AG04450 (cell line): Measurements from ENCODE around the gene HIBADH. TPM values are rescaled to one million over a fixed set of nuclear protein-coding genes. Genes with fewer than 3 reads are reported as not detected.

ENCODE experiments used
- CTCF ChIA-PET: fragments of 300-600, 350-600 bp; formaldehyde crosslinking; extraction: SDS; loops from one replicate; lab custom pipeline; 2022; ENCODE audit warnings: antibody characterized with exemption, inconsistent platforms; lab: Charles Lee
- POLR2A ChIA-PET: fragments of 350-600 bp; formaldehyde crosslinking; extraction: SDS; loops from one replicate; lab custom pipeline; 2021; ENCODE audit warnings: antibody characterized with exemption, inconsistent platforms; lab: Yijun Ruan, JAX
- DNase-seq: peaks from one replicate; pipeline ENCODE4 v3.0.0-alpha.2; 2011; ENCODE audit warnings: low read depth, low spot score
- H3K27ac ChIP-seq: one replicate; pipeline ENCODE4 v1.5.1; 2012; ENCODE audit warnings: low read depth, low read length, control low read depth
- H3K27me3 ChIP-seq: one replicate; pipeline ENCODE4 v1.6.0; 2012; ENCODE audit warnings: low read length; ENCODE audit not compliant: control insufficient read depth, insufficient read depth
- H3K4me3 ChIP-seq: 2 replicates; pipeline ENCODE4 v1.5.1; 2011; ENCODE audit warnings: mild to moderate bottlenecking, low read depth, low read length, control low read depth
- H3K9me3 ChIP-seq: 2 replicates; pipeline ENCODE4 v1.5.1; 2012; ENCODE audit warnings: low read length; ENCODE audit not compliant: control insufficient read depth, insufficient read depth
- CTCF ChIP-seq: IDR thresholded peaks from 2 replicates; pipeline ENCODE4 v1.5.1; 2011; ENCODE audit warnings: low read depth, low read length, control low read depth, inconsistent platforms
- polyA plus RNA-seq: library from polyadenylated mRNA; depleted of rRNA; stranded (reverse); fragments of >200 nt; gene quantifications from 2 replicates; pipeline ENCODE4 v1.2.3, GENCODE V29; 2011

Gene HIBADH
- polyA plus RNA-seq, 1 experiment = 86.3 TPM

- Histone ChIP-seq H3K4me3 (no peak overlapping the region), H3K27me3 (no peaks in the 10 kb centered on the region), H3K27ac (peak overlapping the region; percentile 3), H3K9me3 (peaks cover 2% of the 10 kb centered on the region; the same call in 1 of the 2 replicates)
- no peak for DNase-seq
- TF ChIP-seq CTCF = no peak
- ChIA-PET CTCF (no interaction called here), POLR2A (no interaction called here)
Observed at GRCh38 chr7:27533652-27534081, 129.0 kb downstream of the HIBADH start.

DNA sequence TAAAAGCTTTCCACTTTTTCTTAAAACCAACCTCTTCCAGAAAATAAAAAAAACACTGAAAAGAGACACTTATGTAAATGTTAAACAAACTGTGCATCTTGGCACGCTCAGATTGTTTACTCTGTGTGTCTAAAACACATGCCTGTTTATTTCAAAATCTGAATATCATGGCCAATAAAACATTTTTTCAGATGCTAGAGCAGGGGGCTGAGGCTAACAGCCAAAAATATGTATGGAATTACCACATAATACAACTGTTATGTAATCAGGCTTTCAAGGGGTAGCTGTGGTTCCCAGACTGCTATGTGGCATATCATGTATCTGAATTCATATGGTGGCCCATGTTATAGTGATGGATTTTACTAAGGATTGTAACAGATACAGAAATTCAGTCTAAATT lies 130.4 kb downstream of the HIBADH start:
- CTCF ChIA-PET = no interaction called here
- Histone ChIP-seq H3K27ac (no peak overlapping the region), H3K9me3 (peaks cover 3% of the 10 kb centered on the region; the same call in 1 of the 2 replicates), H3K4me3 (no peak overlapping the region), H3K27me3 (no peaks in the 10 kb centered on the region)
- POLR2A ChIA-PET = interaction anchor here (0.7 to 1.3 kb wide), 2 partner anchors 11 to 15 kb away, joined by 4 read pairs; no protein-coding TSS in a partner anchor
- no peak for TF ChIP-seq CTCF
- DNase-seq = peak; percentile 10

DNA sequence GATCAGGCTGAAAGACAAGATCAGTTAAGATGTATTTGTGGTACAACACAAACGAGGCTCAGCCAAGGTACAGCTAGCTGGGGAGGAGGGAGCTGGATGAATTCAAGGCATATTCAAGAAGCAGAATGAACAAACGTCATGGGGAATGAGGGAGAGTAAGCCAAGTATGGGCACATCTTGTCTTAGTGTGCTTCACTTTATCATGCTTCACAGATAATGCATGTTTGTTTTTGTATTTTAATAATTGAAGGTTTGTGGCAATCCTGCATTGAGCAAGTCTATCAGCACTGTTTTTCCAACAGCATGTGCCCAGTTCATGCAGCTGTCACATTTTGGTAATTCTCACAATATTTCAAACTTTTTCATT lies 135.4 kb downstream of the HIBADH start:
- peaks cover 3% of the 10 kb centered on the region; the same call in 1 of the 2 replicates for H3K9me3 ChIP-seq
- no peak overlapping the region for H3K27ac ChIP-seq
- ChIA-PET CTCF (no interaction called here), POLR2A (interaction anchor here (0.6 kb wide), 2 partner anchors 26 to 212 kb away, joined by 3 read pairs; partner anchors contain the start of gene TAX1BP1)
- no peak overlapping the region for H3K4me3 ChIP-seq
- no peaks in the 10 kb centered on the region for H3K27me3 ChIP-seq
- TF ChIP-seq CTCF = no peak
- DNase-seq = no peak

DNA sequence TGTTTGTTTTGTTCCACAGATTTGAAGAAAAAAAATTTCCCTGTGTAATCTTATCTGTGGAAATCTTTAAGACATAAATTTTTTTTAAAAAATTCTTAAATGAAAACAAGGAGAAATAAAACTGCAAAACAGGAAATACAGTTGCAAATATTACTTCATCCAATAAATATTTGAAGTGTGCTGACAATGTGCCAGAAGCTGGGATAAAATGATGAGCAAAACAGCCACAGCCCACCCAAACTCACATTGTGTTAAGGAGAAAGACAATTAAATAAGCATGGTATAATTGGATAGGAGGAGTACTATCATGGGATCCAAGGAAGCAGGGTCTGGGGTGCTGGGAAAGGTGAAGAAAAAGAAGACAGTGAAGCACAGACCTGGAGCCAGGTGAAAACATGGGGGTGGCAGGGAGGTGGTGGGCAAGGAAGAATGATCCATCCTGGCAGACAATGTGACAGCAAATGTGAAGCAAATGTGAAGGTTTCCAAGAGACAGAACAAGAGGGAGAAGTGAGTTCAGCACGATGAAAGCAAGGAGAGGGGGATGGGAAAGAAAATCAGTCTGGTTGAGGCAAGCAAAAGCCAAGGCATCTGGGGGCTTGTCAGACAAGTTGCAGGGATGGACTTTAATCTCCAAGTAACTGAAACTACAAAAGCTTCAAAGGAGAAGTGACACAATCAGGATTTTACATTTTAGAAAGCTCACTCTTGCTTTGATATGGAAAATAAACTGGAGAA lies 135.9 kb downstream of the HIBADH start:
- H3K27ac ChIP-seq = no peak overlapping the region
- POLR2A ChIA-PET = interaction anchor here (0.6 kb wide), 1 partner anchor 213 kb away, joined by 3 read pairs; the partner anchor contains the start of gene TAX1BP1

More for the DNA sequence above, 135.9 kb downstream of the HIBADH start:
- H3K9me3 ChIP-seq = peaks cover 3% of the 10 kb centered on the region; the same call in 1 of the 2 replicates
- H3K27me3 ChIP-seq = no peaks in the 10 kb centered on the region
- CTCF ChIA-PET = no interaction called here
- no peak overlapping the region for H3K4me3 ChIP-seq
- no peak for TF ChIP-seq CTCF
- no peak for DNase-seq
